Measurements from ENCODE around the gene SMOC2.
"Not testable (repeated sequence)": the region's sequence is repeated elsewhere in the genome, so short reads cannot be mapped to it uniquely, and the experiment has no call there.

SMOC2 gene

DNA sequence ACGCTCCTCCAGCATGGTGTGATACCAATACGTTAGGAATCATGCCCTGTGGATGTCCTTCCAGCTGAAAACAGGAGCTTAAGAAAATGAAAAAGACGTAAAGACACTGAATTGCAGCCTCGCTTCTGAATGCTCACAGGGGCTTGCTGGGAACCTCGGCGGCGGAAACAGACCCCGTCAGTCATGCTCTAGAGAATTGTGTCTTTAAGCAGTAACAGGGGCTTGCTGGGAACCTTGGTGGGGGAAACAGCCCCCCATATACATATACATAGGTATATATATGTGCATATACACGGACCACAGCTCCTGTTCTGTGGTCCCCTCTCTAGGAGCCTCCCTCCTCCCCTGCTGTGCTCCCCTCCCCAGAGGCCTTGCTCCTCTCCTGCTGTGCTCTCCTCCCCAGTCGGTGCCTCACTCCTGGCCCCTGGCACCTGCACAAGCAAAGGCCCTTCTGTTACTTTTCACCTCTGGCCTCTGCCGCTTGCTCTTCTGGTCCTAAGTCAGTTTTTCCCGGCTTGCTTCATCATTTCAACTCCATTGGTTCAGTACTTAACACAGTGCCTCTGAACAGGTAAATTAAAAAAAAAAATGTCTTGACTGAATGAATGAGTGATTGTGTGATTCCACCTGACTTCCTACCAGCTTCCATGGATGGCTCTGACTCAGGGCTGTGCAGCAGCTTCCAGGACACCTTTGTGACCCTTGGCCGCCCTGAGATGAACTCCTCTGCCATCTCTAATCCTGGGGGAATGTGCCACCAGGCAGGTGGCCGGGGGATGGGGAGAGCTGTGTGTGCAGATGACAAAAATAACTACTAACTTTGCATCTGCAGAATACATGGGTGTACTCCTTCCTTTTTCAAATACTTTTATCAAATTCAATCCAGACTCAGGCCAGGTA, 246.1 kb downstream of the SMOC2 start:
- DNase-seq (ENCODE audit: low read depth): no peak

- no peak for DNase-seq (ENCODE audit: low read depth)
Observed at GRCh38 chr6:168690271-168690670, 249.3 kb downstream of the SMOC2 start.

GRCh38 chr6:168691774-168692173, 250.8 kb downstream of the SMOC2 start:
- DNase-seq (ENCODE audit: low read depth): no peak

- DNase-seq (ENCODE audit: low read depth): no peak
Observed at GRCh38 chr6:168692193-168692914, 251.4 kb downstream of the SMOC2 start.

DNA sequence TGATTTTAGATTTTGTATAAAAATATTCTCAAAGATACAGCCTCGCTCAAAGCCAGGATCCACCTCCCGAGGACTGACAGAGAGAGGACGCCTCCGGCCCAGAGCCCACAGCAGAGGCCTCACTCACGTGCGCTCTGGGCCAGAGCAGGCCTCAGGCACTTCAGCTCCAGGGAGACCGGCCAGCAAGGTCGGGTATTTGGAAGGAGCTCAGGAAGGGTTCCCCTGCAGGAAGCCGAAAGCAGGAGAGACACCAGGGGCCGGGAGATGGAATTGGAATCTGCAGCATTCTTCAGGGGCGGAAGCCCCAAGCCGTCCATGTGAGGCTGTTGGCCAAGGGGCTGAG, 251.9 kb downstream of the SMOC2 start:
- not testable (repeated sequence) for DNase-seq (ENCODE audit: low read depth)

GRCh38 chr6:168694797-168695196, 253.8 kb downstream of the SMOC2 start:
- not testable (repeated sequence) for DNase-seq (ENCODE audit: low read depth)

- no peak for DNase-seq (ENCODE audit: low read depth)
Observed at GRCh38 chr6:168695701-168696100, 254.7 kb downstream of the SMOC2 start.

DNA sequence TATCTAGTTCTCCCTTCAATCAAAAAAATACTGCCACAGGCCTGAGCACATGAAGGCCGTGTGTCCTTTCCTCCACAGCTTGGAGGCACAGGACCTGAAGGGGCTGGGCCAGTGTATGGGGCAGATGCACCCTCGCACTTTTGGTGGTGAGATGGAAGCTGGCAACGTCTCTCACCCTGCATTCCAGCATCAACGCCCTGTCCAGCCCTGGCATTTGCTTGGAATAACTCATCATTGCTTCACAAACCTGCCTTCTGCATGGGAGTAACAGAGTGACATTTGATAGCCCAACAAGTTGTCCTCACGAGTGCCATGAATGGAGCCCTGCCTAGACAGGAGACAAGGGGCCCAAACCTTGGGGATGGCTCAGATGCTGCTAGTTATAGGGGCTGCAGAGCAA, 257.9 kb downstream of the SMOC2 start:
- DNase-seq (ENCODE audit: low read depth): no peak

DNA sequence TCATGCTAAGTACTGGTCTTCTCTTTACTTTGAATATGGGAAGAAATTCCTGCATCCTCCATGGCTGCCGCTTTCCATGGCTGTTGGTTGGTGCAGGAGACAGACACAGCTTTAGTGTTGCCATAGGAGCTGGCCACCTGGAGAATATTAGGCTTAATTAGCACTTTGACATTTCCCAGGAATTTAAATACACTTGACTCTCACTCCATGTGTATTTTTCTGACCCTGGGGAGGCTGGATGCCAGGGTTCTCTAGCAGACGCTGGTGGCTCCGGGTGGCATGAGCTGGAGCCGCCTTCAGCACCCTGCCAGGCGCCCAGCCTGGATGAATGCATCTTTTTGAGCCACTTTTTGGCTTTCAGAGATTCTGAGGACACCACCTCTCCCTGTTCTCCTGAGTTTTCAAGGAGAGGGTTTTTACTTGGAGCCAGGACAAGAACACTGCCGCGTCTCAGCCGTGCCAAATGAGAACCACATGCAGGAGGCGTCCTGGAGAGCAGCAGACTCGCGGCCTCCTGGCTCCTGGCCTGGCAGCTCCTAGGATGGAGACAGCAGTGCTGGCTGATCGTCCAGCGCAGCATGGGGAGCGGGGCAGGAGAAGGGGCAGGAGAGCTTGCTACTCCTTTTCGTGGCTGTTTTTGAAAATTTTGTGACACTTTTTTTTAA, 258.8 kb downstream of the SMOC2 start:
- no peak for DNase-seq (ENCODE audit: low read depth)

DNA sequence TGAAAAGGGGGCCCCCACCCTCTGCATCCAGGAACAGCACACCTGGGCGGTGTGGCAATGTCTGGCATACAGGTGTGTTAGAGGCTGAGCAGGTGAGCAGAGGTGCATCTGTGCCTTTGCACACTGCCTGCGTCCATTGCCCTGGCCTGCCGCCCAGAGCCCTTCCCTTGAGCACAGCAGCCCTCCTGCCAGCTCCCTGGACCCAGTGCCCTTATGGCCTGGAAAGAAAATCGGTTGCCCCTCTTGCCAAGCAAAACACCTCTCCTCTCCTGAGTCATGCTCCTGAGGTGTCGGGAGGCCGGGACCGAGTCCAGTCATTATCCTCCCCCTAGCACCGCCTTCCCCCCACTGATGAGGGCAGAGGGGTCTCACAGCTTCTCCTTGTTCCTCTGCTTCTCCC, 259.9 kb downstream of the SMOC2 start:
- DNase-seq (ENCODE audit: low read depth): no peak

DNA sequence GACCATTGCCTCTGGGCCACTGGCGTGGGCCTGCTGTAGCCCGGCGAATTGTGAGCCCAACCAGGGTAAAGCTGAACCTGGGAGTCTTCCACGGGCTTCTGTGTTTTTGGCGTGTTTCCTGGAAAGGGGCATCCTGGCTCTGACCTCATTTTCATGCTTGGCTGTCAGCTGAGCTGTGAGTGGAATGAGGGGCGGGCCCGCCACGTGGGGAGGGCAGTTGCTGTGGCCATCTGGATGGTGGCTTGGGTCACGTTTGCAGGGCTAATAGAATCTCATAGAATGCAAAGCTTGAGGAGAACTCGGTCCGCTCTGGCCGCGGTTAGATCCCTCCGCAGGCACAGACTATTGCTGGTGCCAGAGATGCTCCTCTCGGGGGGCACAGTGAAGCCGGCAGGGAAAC, 263.0 kb downstream of the SMOC2 start:
- no peak for DNase-seq (ENCODE audit: low read depth)

- no peak for DNase-seq (ENCODE audit: low read depth)
Observed at GRCh38 chr6:168704678-168705077, 263.7 kb downstream of the SMOC2 start.

DNA sequence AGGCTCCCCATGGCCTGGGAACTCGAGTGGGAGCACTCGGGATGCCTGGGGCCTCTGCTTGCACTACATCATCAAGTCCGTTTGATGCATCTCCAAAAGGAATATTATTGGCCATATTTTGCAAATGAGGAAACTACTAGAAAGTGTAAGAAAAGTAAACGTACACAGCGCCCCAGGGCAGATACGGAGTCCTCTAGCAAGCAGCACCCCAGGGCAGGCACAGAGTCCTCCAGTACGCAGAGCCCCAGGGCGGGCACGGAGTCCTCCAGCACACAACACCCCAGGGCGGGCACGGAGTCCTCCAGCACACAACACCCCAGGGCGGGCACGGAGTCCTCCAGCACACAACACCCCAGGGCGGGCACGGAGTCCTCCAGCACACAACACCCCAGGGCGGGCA, 264.3 kb downstream of the SMOC2 start:
- DNase-seq (ENCODE audit: low read depth): not testable (repeated sequence)

DNA sequence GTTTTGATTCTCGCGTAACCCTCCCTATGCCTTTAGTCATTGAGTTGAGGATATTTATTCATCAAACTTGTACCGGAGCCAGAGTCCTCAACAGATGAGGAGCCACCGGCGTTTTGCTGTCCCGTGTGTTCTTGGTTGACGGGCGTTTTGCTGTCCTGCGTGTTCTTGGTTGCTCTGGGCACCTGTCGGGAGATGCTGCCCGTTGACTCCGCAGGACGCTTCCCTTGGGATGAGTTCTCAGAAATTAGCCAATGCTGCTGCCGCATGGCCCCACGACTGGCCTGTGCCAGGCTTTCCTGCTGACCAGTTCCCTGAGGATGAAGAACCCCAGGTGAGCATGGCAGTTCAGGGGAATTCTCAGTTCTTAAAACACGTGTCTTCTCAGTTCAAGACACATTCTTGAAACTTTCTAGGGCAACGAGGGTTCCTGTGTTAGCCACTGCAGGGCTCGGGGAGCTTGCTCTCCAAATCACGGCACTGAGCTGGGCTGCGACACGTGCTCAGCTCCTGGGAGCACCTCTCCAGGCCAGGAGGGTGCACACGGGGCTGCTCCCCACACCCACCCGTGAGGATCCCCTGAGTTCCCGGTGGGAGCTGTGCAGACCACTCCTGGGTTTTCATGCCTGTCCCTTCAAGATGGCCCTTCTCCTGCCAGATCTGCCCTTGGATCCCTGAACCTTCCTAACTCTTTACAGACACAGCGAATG, 265.6 kb downstream of the SMOC2 start:
- no peak for DNase-seq (ENCODE audit: low read depth)

GRCh38 chr6:168708526-168708925, 267.5 kb downstream of the SMOC2 start:
- no peak for DNase-seq (ENCODE audit: low read depth)

DNA sequence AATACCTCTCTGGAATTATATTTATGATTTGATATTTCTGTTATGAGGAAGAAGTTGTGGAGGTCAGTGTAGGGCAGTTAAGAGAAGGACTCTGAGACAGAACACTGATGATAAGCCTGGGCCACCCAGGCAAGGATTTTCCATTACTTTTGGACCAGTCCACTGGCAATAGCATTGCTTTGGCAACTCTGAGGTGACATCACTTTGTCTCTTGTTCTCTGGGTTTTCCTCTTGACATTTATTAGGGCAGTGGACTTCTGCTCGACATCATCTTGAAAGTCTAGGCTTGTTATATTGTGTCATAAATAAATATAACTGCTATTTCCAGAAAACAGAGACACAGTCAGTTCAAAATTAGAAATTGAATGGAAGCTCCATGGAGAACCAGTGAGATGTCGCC, 268.0 kb downstream of the SMOC2 start:
- DNase-seq (ENCODE audit: low read depth): no peak

GRCh38 chr6:168709390-168709789, 268.4 kb downstream of the SMOC2 start:
- DNase-seq (ENCODE audit: low read depth): no peak

DNA sequence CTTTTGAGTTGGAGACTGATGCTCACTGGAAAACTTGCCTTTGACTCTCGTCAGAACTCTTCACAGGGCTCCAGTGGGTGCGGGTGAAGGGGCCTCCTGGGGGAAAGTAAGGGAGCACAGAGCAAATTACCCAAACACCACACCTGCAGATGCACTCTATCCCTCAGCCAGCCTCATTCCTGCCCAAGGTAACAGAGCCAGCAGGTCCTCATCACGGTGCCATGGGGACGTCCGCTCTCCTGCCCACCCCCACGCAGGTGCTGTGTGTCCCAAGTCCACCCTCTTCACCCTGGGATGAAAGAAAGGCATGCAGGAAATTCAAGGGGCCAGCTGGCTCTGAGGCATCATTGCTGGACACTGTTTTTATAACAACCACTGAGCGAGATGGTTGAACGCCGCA, 269.0 kb downstream of the SMOC2 start:
- DNase-seq (ENCODE audit: low read depth): no peak

DNA sequence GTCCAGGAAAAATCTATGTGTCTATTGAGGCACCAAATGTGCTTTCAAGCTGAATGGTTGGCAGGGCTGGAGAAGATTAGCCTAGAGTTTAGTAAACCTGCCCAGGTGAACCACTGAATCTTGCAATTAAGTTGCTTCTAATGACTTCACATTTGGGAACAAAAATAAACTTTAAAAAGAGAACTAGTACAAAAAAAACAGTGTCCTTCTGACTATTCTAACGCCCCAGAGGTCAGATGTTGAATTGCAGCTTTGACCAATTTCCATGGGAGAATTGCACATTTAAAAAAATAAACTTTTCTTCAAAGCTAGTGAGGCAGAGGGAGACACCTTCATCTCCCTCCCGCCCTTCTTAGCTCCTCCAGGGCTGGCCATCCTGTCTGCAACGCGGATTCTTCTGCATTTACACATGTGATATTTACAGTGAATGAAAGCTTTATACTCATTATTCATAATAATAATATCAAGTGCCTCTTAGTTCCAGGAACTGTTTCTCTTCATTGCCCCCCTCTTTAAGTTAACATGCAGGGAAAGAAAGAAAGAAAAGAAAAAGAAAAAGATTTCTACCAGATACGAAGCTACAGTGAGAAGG, 270.2 kb downstream of the SMOC2 start:
- no peak for DNase-seq (ENCODE audit: low read depth)

GRCh38 chr6:168711666-168712300, 270.8 kb downstream of the SMOC2 start:
- no peak for DNase-seq (ENCODE audit: low read depth)

GRCh38 chr6:168712993-168713392, 272.0 kb downstream of the SMOC2 start:
- no peak for DNase-seq (ENCODE audit: low read depth)
